ENCODE data around the gene WDR53.

DNA sequence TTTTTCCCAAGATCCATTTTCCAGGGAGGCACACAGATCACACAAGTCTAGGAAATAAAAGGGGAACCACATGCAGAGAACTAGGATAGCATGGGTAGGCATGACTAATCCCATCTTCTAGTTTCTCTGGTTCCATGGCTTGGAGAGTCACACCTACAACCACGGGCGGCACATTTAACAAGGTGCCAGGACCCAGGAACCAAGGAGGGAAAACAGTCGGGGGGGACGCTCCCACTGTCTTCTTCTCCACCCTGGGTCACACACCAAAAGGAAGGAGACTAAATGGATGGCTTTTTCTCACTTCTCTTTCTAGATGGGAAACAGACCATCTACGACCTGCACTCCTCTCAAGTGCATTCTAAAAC lies 48.7 kb downstream of the WDR53 start:
- TF ChIP-seq CTCF (IDR thresholded peaks at IDR 0.05): no peak
- TF ChIP-seq POLR2A (IDR thresholded peaks at IDR 0.05): no peak

Data from uterus (tissue), 2 donors.